WTC11 (cell line): ENCODE results near the gene COL25A1. TPM values are rescaled to one million over a fixed set of nuclear protein-coding genes. Genes with fewer than 3 reads are reported as not detected.

ENCODE experiments used
- ATAC-seq: fragments of 200-7000 bp; cut with Tn5 transposase; 2 replicates; pipeline ENCODE4 v1.10.0; 2021; ENCODE audit warnings: mild to moderate bottlenecking, moderate library complexity
- CTCF ChIA-PET: fragments of 300-600 bp; sonication (Branson Sonifier 250); formaldehyde crosslinking; loops from one replicate; lab custom pipeline; 2021; ENCODE audit warnings: antibody characterized with exemption; lab: Charles Lee
- POLR2A ChIA-PET: fragments of 350-600 bp; sonication (Branson Sonifier 250); formaldehyde crosslinking; loops from one replicate; lab custom pipeline; 2021; ENCODE audit warnings: antibody characterized with exemption; lab: Charles Lee
- DNase-seq: peaks from one replicate; pipeline ENCODE4 v3.0.0; 2021; ENCODE audit warnings: low spot score
- H3K27ac Mint-ChIP-seq: 2 replicates; pipeline ENCODE4 v1.8.0; 2021; ENCODE audit warnings: mixed read lengths
- H3K27me3 Mint-ChIP-seq: 2 replicates; pipeline ENCODE4 v1.8.0; 2021; ENCODE audit warnings: low read depth, mild to moderate bottlenecking, moderate library complexity, mixed read lengths
- H3K36me3 Mint-ChIP-seq: 2 replicates; pipeline ENCODE4 v1.8.0; 2021; ENCODE audit warnings: mixed read lengths
- H3K4me1 Mint-ChIP-seq: 2 replicates; pipeline ENCODE4 v1.8.0; 2022; ENCODE audit warnings: mixed read lengths
- H3K4me3 Mint-ChIP-seq: 2 replicates; pipeline ENCODE4 v1.8.0; 2021; ENCODE audit warnings: mild to moderate bottlenecking, moderate library complexity, mixed read lengths
- H3K9me3 Mint-ChIP-seq: 2 replicates; pipeline ENCODE4 v1.8.0; 2021; ENCODE audit warnings: mixed read lengths
- ARID4B ChIP-seq: sonication (generic); formaldehyde crosslinking; IDR thresholded peaks from 2 replicates; pipeline ENCODE4 v1.8.0; 2023; ENCODE audit warnings: missing genetic modification reagents, mild to moderate bottlenecking, borderline replicate concordance
- ATF1 ChIP-seq: sonication (generic); formaldehyde crosslinking; IDR thresholded peaks from 2 replicates; pipeline ENCODE4 v1.8.1; 2023; ENCODE audit warnings: mild to moderate bottlenecking, moderate library complexity, missing genetic modification reagents
- CREM ChIP-seq: sonication (generic); formaldehyde crosslinking; IDR thresholded peaks from 2 replicates; pipeline ENCODE4 v1.8.1; 2022; ENCODE audit warnings: mild to moderate bottlenecking, missing genetic modification reagents, moderate library complexity
- E2F4 ChIP-seq: sonication (generic); formaldehyde crosslinking; IDR thresholded peaks from 2 replicates; pipeline ENCODE4 v1.8.1; 2022; ENCODE audit warnings: low read depth, mild to moderate bottlenecking, moderate library complexity, missing genetic modification reagents, borderline replicate concordance
- FOXP1 ChIP-seq: sonication (generic); formaldehyde crosslinking; IDR thresholded peaks from 2 replicates; pipeline ENCODE4 v1.8.0; 2022; ENCODE audit warnings: missing genetic modification reagents, mild to moderate bottlenecking, moderate library complexity, borderline replicate concordance
- GRHL2 ChIP-seq: fragments of 250-450 bp; sonication (Bioruptor Pico); IDR thresholded peaks from 2 replicates; pipeline ENCODE4 v1.8.0; 2022; ENCODE audit warnings: mild to moderate bottlenecking, moderate library complexity; ENCODE audit not compliant: insufficient replicate concordance, severe bottlenecking
- GTF2I ChIP-seq: fragments of 250-450 bp; sonication (Bioruptor Pico); conservative IDR thresholded peaks from 2 replicates; pipeline ENCODE4 v1.4.0; 2021; ENCODE audit warnings: mild to moderate bottlenecking
- MYBL2 ChIP-seq: sonication (generic); formaldehyde crosslinking; IDR thresholded peaks from 2 replicates; pipeline ENCODE4 v1.8.1; 2023; ENCODE audit warnings: mild to moderate bottlenecking, moderate library complexity, missing genetic modification reagents
- NR2C2 ChIP-seq: sonication (generic); formaldehyde crosslinking; IDR thresholded peaks from 2 replicates; pipeline ENCODE4 v1.8.0; 2022; ENCODE audit warnings: mild to moderate bottlenecking, missing genetic modification reagents
- TEAD4 ChIP-seq: sonication (generic); formaldehyde crosslinking; IDR thresholded peaks from 2 replicates; pipeline ENCODE4 v1.8.0; 2022; ENCODE audit warnings: mild to moderate bottlenecking, missing genetic modification reagents
- ZNF263 ChIP-seq: sonication (generic); formaldehyde crosslinking; IDR thresholded peaks from 2 replicates; pipeline ENCODE4 v1.8.1; 2022; ENCODE audit warnings: low read depth, mild to moderate bottlenecking, moderate library complexity, missing genetic modification reagents
- total RNA-seq: library from RNA; stranded (reverse); gene quantifications from 3 replicates; pipeline ENCODE4 v1.2.3, GENCODE V29; 2021
- TF ChIP-seq, protein P1 (sequence below): sonication (generic); formaldehyde crosslinking; IDR thresholded peaks from 2 replicates; pipeline ENCODE4 v1.8.0; 2023; ENCODE audit warnings: mild to moderate bottlenecking, missing genetic modification reagents
- TF ChIP-seq, protein P2 (sequence below): fragments of 200-600 bp; IDR thresholded peaks from 2 replicates; pipeline ENCODE4 v1.8.0; 2022; ENCODE audit warnings: antibody characterized with exemption
- TF ChIP-seq, protein P3 (sequence below): sonication (generic); formaldehyde crosslinking; IDR thresholded peaks from 2 replicates; pipeline ENCODE4 v1.8.0; 2022; ENCODE audit warnings: mild to moderate bottlenecking, missing genetic modification reagents
- TF ChIP-seq, protein P4 (sequence below): sonication (generic); formaldehyde crosslinking; IDR thresholded peaks from 2 replicates; pipeline ENCODE4 v1.8.1; 2023; ENCODE audit warnings: mild to moderate bottlenecking, missing genetic modification reagents, moderate library complexity
- TF ChIP-seq, protein P5 (sequence below): sonication (generic); formaldehyde crosslinking; IDR thresholded peaks from 2 replicates; pipeline ENCODE4 v1.8.1; 2023; ENCODE audit warnings: mild to moderate bottlenecking, missing genetic modification reagents

COL25A1 gene
- total RNA-seq, 1 experiment from 2014 or later = 6.6 TPM

DNA sequence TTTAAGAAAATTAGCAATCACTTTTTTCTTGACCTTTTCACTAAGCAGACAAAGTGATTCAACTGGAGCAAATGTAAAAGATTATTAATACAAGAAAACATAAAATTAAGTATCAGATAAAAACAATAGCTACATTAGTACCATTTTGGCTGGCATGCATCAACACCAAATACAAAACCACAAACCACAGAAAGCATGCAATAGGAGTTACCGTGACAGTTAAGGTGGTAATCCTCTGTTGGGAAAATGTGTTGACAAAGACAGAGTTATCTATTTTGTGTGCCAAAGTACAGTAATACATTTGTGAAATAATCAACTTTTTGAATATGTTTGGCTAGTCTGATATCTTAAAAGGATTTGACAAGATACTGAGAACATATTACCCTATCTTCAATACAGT, 449.8 kb downstream of the COL25A1 start (continued):
- no peak for TF ChIP-seq E2F4 (CRISPR knock-in tag)
- TF ChIP-seq CREM (CRISPR knock-in tag) = no peak
- TF ChIP-seq, all 79 proteins: peak for 0

DNA sequence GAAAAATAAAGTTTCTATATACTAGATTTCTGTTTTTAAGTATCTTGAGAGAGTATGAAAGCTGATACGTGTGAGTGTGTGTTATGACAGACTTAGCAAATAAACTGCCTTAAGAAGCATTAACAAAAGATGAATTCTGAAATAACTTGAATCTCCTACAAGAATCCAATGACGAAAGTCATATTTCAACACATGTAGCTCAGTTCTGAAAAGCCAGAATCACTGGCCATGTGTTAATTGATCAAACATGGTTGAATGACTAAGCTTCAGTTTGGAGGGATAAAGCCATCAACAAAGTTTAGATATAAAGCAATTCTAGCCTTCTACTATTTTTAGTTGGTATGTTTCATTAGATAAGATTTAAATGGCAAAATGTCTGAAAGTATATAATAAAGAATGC, 451.1 kb downstream of the COL25A1 start:
- no peaks in the 10 kb centered on the region for H3K27me3 Mint-ChIP-seq
- ATAC-seq = no peak
- no peak for DNase-seq
- H3K4me3 Mint-ChIP-seq = no peak overlapping the region
- 0 out of 2 replicates have a peak, but pooled peaks cover 3% of the 10 kb centered on the region for H3K36me3 Mint-ChIP-seq
- POLR2A ChIA-PET = no interaction called here
- H3K4me1 Mint-ChIP-seq = peaks cover 23% of the 10 kb centered on the region
- CTCF ChIA-PET = interaction anchor here (1.0 kb wide), 1 partner anchor 10 kb away, joined by 3 read pairs; no protein-coding TSS in a partner anchor
- H3K9me3 Mint-ChIP-seq = no peaks in the 10 kb centered on the region
- TF ChIP-seq GTF2I (CRISPR knock-in tag) (no peak), ARID4B (CRISPR knock-in tag) (no peak)
- TF ChIP-seq, protein P1, sequence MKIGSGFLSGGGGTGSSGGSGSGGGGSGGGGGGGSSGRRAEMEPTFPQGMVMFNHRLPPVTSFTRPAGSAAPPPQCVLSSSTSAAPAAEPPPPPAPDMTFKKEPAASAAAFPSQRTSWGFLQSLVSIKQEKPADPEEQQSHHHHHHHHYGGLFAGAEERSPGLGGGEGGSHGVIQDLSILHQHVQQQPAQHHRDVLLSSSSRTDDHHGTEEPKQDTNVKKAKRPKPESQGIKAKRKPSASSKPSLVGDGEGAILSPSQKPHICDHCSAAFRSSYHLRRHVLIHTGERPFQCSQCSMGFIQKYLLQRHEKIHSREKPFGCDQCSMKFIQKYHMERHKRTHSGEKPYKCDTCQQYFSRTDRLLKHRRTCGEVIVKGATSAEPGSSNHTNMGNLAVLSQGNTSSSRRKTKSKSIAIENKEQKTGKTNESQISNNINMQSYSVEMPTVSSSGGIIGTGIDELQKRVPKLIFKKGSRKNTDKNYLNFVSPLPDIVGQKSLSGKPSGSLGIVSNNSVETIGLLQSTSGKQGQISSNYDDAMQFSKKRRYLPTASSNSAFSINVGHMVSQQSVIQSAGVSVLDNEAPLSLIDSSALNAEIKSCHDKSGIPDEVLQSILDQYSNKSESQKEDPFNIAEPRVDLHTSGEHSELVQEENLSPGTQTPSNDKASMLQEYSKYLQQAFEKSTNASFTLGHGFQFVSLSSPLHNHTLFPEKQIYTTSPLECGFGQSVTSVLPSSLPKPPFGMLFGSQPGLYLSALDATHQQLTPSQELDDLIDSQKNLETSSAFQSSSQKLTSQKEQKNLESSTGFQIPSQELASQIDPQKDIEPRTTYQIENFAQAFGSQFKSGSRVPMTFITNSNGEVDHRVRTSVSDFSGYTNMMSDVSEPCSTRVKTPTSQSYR (CRISPR knock-in tag) = no peak
- TF ChIP-seq, protein P2, sequence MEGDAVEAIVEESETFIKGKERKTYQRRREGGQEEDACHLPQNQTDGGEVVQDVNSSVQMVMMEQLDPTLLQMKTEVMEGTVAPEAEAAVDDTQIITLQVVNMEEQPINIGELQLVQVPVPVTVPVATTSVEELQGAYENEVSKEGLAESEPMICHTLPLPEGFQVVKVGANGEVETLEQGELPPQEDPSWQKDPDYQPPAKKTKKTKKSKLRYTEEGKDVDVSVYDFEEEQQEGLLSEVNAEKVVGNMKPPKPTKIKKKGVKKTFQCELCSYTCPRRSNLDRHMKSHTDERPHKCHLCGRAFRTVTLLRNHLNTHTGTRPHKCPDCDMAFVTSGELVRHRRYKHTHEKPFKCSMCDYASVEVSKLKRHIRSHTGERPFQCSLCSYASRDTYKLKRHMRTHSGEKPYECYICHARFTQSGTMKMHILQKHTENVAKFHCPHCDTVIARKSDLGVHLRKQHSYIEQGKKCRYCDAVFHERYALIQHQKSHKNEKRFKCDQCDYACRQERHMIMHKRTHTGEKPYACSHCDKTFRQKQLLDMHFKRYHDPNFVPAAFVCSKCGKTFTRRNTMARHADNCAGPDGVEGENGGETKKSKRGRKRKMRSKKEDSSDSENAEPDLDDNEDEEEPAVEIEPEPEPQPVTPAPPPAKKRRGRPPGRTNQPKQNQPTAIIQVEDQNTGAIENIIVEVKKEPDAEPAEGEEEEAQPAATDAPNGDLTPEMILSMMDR = no peak
- TF ChIP-seq, protein P3, sequence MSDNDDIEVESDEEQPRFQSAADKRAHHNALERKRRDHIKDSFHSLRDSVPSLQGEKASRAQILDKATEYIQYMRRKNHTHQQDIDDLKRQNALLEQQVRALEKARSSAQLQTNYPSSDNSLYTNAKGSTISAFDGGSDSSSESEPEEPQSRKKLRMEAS (CRISPR knock-in tag) = no peak
- TF ChIP-seq, protein P4, sequence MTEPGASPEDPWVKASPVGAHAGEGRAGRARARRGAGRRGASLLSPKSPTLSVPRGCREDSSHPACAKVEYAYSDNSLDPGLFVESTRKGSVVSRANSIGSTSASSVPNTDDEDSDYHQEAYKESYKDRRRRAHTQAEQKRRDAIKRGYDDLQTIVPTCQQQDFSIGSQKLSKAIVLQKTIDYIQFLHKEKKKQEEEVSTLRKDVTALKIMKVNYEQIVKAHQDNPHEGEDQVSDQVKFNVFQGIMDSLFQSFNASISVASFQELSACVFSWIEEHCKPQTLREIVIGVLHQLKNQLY (CRISPR knock-in tag) = no peak
- no peak overlapping the region for H3K27ac Mint-ChIP-seq

DNA sequence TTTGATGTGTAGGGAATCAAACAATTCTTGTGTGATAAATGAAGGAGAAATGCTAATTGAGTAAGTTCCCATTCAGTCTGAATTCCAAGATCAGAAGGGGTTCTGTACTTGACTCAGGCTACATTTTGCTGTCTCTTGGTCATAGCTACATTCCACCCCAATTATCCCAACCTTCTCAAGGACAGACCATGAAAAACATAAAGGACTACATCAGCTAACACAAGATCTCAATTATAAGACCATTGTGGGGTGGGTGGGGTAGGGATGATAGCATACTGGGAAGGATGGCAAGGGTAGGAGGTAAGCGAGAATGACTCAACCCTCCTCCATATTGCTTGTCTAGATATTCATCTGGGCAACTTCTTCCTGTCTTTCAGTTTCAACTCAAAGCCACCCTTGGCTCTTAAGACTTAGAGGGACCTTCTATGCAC, 452.2 kb downstream of the COL25A1 start:
- Mint-ChIP-seq H3K9me3 (no peaks in the 10 kb centered on the region), H3K27me3 (no peaks in the 10 kb centered on the region), H3K4me3 (no peak overlapping the region), H3K27ac (peak overlapping the region; percentile 68; the same call in 1 of the 2 replicates), H3K4me1 (peaks cover 23% of the 10 kb centered on the region), H3K36me3 (0 out of 2 replicates have a peak, but pooled peaks cover 3% of the 10 kb centered on the region)
- ATAC-seq (no peak), DNase-seq (no peak)
- ChIA-PET CTCF (interaction anchor here (1.0 kb wide), 1 partner anchor 11 kb away, joined by 3 read pairs; no protein-coding TSS in a partner anchor), POLR2A (interaction anchor here (0.5 kb wide), 1 partner anchor 64 kb away, joined by 3 read pairs; no protein-coding TSS in a partner anchor)
- TF ChIP-seq NR2C2 (CRISPR knock-in tag) = no peak
- TF ChIP-seq, protein P2 = no peak
- no peak for TF ChIP-seq ZNF263
- no peak for TF ChIP-seq FOXP1 (CRISPR knock-in tag)
- TF ChIP-seq TEAD4 (CRISPR knock-in tag) = no peak
- TF ChIP-seq MYBL2 = no peak
- TF ChIP-seq, protein P5, sequence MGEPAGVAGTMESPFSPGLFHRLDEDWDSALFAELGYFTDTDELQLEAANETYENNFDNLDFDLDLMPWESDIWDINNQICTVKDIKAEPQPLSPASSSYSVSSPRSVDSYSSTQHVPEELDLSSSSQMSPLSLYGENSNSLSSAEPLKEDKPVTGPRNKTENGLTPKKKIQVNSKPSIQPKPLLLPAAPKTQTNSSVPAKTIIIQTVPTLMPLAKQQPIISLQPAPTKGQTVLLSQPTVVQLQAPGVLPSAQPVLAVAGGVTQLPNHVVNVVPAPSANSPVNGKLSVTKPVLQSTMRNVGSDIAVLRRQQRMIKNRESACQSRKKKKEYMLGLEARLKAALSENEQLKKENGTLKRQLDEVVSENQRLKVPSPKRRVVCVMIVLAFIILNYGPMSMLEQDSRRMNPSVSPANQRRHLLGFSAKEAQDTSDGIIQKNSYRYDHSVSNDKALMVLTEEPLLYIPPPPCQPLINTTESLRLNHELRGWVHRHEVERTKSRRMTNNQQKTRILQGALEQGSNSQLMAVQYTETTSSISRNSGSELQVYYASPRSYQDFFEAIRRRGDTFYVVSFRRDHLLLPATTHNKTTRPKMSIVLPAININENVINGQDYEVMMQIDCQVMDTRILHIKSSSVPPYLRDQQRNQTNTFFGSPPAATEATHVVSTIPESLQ (CRISPR knock-in tag) = no peak
- TF ChIP-seq ATF1 (CRISPR knock-in tag) = no peak
- no peak for TF ChIP-seq GRHL2 (CRISPR knock-in tag)
